ENCODE data around the gene CHST11. TPM values are rescaled to one million over a fixed set of nuclear protein-coding genes. Genes with fewer than 3 reads are reported as not detected.

Gene CHST11
- total RNA-seq, 1 donor = 8.2 TPM

DNA sequence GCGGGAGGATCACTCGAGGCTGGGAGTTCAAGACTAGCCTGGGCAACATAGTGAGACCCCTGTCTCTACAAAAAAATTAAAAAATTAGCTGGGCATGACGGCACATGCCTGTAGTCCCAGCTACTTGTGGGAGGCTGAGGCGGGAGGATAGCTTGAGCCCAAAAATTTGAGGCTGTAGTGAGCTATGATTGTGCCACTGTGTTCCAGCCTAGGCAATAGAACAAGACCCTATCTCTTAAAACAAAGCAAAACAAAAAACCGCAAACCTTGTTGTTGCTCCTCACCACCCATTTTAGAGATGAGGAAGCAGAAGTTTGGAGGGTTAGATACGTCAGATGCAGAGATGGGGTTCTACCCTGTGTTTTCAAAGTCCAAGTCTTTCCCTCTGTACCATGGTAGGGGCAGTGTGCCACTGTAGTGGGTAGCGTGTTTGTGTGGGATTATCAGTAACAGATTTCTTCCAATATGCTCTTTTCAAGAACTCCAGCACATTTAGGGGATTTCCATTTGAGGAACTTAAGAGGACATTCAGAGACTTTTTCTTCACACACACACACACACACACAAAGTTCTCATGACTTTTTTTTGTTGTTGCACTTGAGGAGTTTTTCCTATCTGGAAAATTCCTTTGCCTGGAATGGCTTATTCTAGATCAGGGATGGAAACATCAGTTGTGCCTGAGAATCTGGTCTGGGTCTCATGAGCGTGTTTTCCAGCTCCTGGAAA lies 186.5 kb downstream of the CHST11 start:
- no peak overlapping the region for H3K4me3 ChIP-seq (ENCODE audit: low read depth, low read length)
- DNase-seq (ENCODE audit: low read depth) = no peak
- TF ChIP-seq, protein P1, sequence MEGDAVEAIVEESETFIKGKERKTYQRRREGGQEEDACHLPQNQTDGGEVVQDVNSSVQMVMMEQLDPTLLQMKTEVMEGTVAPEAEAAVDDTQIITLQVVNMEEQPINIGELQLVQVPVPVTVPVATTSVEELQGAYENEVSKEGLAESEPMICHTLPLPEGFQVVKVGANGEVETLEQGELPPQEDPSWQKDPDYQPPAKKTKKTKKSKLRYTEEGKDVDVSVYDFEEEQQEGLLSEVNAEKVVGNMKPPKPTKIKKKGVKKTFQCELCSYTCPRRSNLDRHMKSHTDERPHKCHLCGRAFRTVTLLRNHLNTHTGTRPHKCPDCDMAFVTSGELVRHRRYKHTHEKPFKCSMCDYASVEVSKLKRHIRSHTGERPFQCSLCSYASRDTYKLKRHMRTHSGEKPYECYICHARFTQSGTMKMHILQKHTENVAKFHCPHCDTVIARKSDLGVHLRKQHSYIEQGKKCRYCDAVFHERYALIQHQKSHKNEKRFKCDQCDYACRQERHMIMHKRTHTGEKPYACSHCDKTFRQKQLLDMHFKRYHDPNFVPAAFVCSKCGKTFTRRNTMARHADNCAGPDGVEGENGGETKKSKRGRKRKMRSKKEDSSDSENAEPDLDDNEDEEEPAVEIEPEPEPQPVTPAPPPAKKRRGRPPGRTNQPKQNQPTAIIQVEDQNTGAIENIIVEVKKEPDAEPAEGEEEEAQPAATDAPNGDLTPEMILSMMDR (IDR thresholded peaks at IDR 0.05; ENCODE audit: insufficient read depth, low read depth, low read length) = no peak

DNA sequence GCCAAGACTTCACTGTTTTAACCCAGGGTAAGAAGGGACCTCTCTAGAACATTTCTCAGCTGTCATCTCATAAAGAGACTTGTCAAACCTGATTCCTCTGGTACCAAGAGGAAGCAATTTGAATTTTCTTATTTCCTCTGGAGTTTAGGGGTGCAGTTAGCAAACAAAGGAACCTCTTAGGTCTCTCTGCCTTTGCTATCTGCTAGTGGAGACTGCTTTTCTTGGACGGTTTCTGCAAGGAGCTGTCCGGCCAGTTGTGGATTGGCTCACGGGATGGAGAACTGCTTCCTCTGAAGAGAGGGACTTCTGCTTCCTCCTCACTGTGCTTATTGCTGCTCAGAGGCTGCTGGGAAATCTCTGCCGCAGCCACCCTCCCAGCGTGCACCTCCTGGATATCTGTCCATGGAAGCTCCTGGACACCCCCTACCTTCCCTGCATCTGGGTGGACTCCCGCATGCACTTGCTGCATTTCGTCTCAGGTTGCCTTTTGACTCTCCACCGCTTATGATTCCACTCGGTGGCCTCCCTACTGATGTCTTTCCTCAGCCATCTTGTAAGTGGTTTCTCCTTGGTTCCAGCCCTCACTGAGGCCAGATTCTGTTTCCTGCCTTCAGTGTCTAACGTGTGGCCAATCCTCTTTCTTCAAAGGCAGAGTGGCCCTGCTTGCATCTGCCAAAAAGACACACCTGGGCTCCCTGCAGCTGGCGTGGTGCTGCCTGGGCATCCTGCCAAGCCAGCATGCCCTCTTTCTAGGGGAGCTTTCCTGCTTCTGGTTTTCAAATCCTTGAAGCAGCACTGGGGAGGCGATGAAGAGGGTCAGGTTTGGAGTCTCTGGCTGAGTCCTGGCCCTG lies 187.3 kb downstream of the CHST11 start:
- DNase-seq (ENCODE audit: low read depth) = no peak
- no peak overlapping the region for H3K4me3 ChIP-seq (ENCODE audit: low read depth, low read length)
- TF ChIP-seq, protein P1 (IDR thresholded peaks at IDR 0.05; ENCODE audit: insufficient read depth, low read depth, low read length) = no peak

DNA sequence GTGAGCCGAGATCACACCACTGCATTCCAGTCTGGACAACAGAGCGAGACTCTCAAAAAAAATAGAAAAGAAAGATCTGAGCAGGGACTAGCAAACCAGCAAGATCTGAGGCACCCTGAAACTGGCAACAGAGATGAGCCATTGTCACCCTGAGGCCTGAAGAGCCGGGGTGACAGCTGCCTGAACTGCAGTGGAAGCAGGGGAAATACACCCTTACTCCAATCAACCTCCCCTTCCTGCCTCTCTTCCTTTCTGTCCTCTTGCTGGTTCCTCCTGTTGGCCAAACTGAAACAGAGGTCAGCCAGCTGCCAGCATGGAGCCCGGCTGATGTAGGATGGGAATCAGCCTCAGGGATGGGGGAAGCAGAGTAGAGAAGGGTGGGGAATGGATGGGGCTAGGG lies 192.0 kb downstream of the CHST11 start:
- TF ChIP-seq, protein P1 (IDR thresholded peaks at IDR 0.05; ENCODE audit: insufficient read depth, low read depth, low read length) = no peak
- H3K4me3 ChIP-seq (ENCODE audit: low read depth, low read length) = no peak overlapping the region
- DNase-seq (ENCODE audit: low read depth) = no peak

DNA sequence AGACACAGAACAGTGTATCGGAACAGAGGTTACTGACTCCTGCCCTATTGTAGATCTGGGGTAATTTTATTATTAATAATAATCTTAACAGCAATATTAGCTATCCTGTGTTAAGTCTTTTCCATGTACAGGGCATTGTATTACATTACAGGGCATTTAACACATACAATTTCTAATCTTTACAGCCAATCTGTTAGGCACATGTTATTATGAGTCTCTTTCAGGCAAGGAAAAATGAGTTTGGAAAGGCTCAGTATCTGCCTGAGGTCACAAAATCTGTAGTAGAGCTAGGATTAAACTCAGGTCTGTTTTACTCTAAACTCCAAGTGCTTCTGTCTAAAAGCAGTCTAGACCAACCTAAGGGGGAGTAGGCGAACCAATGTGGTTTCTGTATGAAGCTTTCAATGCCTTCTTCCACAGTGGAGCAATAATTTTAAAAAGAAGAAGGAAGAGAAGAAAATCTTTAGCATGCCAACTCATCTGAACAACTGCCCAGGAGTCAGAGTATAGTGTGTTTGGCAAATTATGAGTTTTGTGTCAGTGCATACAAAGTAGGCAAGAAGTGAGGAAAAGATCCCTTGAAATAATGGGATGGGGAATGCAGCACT lies 192.6 kb downstream of the CHST11 start:
- H3K4me3 ChIP-seq (ENCODE audit: low read depth, low read length) = no peak overlapping the region
- DNase-seq (ENCODE audit: low read depth) = no peak
- TF ChIP-seq, protein P1 (IDR thresholded peaks at IDR 0.05; ENCODE audit: insufficient read depth, low read depth, low read length) = no peak

DNA sequence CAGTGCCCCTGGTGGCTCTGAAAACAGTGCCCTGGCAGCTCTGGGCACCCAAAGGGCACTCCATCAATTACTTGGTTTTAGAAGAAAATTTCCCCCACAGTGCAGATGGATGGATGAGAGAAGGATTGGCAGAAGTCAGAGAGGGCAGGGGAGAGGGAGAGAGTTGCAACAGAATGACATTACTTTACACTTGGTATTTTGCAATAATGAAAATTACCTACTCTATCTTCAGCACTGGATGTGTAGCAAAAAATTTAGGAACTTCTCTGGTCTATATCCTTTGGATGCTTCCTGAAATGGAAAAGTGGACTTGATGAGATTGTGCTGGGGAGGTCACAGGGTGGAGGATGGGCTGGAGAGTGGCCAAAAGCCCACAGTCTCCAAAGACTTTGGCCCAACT lies 193.2 kb downstream of the CHST11 start:
- TF ChIP-seq, protein P1 (IDR thresholded peaks at IDR 0.05; ENCODE audit: insufficient read depth, low read depth, low read length) = no peak
- no peak overlapping the region for H3K4me3 ChIP-seq (ENCODE audit: low read depth, low read length)
- no peak for DNase-seq (ENCODE audit: low read depth)

DNA sequence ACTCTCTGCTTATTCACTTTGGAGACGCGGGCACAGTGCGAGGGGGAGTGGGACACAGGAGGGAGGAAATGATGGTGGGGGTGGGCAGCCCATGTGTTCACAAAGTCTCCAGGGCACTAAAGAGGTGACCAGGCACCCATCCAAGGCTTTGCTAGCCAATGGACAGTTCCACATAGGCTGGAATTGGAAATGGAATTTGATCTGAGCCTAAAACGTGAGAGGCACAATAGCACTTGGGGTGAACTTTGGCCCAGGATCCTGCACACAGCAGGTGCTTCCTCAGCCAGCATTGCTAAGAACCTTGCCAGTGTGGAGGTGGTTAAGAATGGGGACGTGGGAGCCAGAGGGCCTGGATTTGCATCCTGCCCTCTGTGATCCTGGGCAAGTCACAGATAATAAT lies 193.8 kb downstream of the CHST11 start:
- no peak for DNase-seq (ENCODE audit: low read depth)
- TF ChIP-seq, protein P1 (IDR thresholded peaks at IDR 0.05; ENCODE audit: insufficient read depth, low read depth, low read length) = no peak
- H3K4me3 ChIP-seq (ENCODE audit: low read depth, low read length) = no peak overlapping the region

Measured in fibroblast of villous mesenchyme (primary cell).